ENCODE data around the gene NFAT5.
"Not testable (repeated sequence)": the region's sequence is repeated elsewhere in the genome, so short reads cannot be mapped to it uniquely, and the experiment has no call there.

Gene NFAT5

DNA sequence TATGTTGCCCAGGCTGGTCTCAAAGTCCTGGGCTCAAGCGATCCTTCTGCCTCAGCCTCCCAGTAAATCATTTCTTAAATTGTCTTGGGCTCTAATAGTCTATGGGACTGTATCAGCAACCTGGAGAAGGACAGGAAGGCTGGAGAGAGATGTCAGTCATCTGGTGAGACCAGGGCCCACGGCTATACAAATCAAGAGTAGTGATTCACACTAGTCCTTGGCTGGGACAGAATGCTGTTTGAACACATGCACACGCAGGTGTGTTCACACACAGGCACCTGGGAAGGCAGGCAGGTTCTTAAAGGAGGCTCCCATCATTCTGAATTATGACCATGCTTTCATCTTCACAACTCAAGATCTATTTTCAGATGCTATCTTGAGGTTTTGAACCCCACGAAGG is 146.5 kb downstream of the NFAT5 start:
- no peak for DNase-seq

DNA sequence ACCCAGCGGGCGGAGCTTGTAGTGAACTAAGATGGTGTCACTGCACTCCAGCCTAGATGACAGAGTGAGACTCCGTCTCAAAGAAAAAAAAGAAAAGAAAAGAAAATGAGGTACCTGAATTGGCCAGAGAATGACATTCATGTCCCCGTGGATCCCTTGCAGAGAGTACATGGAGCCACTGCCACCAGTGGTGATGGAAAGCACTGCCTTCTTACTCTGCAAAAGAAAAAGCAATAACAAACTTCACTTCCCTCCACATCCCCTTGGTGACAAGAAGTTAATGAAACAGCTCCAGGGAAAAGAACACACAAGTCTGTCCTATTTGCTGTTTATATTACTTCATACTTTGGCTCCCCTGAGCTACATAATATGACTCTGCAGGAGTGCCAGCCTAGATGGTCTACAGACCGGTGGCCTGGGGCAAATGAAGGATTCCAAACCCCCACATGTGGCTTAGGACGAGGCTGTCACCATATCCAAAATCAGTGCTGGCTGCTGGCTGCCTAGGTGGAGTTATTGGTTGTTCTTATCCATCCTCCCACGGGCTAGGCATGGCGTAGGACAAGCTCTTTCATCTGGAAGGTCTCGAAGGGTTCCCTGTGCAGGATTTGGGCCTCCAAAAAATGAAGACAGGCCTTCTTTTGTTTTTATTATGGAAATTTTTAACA is 147.3 kb downstream of the NFAT5 start:
- no peak for DNase-seq

DNA sequence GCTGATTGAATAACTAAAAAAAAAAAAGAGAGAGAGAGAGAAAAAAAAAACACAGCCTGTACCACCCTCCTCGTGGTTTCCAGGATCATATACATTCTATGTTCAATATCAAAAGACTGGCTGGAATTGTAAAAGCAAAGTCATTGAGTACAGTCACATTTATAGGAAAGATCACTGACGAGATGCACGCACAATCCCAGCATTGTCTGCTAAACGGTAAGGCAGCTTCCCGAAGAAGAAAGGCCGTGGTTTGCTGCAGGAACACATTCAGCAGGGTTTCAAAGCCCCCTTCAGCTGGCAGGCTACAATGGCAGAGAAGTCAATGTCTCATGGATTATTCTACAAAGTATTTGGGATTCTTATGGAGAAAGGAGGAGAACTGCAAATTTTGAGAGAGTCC is 151.3 kb downstream of the NFAT5 start:
- no peak for DNase-seq

DNA sequence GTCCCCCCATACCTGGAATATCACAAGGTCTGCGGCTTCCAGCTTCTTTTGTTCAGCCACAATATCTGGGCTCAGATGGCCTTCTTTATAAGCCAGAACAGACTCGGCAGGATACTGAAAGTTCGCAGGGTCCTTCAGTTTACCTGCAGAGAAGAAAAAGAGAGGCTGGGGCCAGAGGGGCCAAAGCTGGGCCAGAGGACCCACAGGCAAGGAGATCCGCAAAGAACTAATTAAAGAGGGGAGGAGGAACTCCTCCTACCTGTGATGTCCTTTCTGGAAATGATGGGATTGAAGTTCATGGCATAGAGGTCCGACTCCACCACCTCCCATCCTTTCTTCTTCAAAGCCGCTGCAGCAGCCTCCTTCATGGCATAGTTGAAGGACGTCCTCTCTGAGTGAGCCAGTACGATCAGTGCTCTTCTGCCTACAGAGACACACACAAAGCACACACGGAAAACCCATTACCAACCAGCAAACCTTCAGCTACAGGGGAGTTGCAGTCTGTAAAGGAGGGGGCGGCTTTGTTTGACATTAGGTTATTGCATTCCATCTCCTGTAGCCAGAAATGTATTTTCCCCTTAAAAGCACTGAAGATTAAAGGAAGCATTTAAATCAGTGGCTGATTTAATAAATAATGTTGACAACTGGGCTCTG is 152.5 kb downstream of the NFAT5 start:
- DNase-seq, result no peak

DNA sequence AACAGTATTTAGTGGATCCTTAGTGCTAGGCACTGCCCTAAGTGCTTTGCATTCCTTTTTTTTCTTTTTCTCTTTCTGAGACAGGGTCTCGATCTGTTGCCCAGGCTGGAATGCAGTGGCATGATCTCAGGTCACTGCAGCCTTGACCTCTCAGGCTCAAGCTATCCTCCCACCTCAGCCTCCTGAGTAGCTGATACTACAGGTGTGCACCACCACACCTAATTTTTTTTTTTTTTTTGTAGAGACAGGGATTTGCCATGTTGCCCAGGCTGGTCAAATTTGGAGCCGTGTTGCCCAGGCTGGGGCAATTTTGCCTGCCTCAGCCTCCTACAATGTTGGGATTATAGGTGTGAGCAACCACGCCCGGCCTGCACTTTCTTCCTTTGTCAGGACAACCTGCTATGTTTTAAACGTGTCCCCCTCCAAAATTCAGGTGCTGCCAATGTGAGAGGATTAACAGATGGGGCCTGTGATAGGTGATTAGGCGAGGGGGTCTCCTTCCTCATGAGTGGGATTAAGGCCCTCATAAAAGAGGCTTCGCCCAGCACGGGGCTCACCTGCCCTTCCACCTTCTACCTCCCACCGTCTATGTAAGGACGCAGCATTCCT is 155.2 kb downstream of the NFAT5 start:
- DNase-seq, result no peak

DNA sequence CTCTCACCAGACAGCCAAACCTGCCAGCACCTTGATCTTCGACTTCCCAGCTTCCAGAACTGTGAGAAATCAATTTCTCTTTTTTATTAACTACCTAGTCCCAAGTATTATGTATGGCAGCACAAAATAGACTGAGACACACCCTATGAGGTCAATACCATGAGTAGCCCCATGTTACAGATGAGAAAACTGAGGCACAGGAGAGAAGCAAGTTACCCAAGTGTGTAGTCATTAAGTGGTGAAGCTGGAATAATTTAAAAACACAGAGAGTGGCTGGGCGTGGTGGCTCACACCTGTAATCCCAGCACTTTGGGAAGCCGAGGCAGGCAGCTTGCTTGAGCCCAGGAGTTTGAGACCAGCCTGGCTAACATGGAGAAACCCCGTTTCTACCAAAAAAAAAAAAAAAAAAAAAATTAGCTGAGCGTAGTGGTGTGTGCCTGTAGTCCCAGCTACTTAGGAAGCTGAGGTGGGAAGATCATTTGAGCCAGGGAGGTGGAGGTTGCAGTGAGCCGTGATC is 155.7 kb downstream of the NFAT5 start:
- DNase-seq, result no peak

DNA sequence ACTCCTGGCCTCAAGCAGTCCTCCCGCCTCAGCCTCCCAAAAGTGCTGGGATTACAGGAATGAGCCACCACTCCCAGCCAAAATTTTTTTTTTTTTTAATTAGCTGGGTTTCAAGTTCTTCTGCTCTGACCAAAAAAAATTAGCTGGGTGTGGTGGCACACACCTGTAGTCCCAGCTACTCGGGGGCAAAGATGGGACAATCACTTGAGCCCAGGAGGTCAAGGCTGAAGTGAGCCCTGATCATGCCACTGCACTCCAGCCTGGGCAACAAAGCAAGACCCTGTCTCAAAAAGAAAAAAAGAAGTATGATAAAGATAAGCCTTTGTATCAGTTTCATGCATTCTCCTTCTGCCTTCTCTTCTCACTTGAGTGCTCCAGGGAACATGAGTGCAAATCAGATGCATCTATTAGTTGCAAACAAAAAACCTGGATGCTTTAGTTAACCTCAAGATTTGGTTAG is 158.7 kb downstream of the NFAT5 start:
- no peak for DNase-seq

DNA sequence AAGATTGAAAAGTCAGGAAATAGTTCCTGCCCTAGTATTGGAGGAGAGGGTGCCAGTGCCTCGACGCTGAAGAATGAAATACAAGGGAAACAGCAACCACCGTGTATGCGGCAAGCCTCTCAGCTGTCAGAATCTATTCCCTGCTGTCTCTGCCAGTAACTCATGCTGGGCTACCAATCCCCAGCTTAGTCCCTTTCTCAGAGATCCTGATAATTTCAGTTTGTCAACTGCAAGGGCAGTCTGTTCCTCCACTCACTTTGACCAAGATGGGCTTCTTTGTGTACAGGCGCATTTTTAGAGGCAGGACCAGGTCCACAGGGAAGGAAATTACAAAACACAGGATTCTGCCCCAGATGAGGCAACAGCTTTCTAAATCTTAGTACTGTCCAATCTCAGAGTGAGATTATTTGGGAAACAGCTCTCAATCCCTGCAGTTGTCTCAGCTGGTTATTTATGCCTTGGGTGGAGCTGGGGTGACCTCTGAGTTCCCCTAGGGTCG is 159.3 kb downstream of the NFAT5 start:
- DNase-seq, result no peak

DNA sequence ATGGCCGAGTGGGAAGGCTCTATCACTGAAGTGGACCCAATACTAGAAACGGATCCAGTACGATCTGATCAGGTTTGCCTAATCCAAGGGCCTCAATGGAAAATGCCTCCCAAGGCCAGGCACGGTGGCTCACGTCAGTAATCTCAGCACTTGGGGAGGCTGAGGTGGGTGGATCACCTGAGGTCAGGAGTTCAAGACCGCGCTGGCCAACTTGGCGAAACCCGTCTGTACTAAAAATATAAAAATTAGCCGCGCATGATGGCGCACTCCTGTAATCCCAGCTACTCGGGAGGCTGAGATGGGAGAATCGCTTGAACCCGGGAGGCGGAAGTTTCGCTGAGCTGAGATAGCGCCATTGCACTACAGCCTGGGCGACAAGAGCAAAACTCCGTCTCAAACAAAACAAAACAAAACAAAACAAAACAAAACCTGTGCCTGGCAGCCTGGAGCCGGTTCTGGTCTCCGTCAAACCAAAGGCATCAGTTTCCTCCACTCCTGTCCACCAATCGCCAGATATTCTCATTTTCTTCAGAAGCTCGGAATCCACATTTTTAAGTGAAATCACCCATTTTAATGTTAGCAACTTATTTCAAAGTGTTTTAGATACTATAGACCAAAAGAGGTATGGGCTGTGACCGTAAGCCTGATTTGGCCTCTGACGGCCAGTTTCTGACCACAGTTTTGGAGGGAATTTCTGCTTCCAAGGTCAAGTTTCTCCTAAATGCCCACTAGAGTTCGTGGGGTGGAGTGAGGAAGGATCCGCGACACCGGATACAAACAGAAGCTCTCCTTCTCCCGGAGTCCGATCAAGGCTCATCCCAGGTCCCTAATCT is 159.9 kb downstream of the NFAT5 start:
- no peak for DNase-seq

DNA sequence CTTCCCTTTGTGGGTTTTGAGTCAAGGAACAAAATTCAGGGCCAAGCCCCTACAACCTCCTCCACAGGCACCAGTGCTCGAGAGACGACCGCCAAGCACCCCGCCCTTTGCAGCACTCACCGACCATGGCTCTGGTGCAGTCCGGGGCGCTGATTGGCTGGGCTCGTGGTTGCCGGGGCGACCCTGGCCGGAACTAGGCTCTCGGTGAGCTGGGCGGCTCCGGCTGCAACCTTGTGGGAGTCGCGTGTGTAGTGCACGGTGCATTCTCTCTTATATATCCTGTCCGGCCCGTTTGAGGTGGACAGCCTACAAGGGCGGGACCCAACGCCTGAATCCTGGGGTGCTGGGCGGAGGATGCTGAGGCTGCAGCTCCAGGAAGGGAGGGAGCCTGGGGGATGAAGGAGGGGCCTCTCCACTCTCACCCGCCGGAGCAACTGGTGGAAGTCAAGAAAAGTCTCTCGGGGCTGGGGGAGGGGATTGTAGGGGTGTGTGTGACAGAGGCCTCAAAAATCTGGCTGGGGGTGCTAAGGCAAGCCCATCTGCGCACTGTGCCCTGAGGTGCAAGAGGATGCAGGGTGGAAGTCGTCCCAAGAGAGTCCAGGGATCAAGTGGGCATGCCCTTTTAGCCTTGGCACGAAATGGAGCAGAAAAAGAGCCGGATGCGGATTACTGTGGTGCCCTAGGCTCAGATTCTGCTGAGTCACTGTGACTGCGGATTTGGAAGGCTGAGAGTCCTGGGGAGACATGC is 160.7 kb downstream of the NFAT5 start, which contains the start of gene NQO1:
NQO1 (minus strand) TSS at position 248 of the 748 bp plus-strand sequence; CDS start at position 127, 121 bp downstream.
- DNase-seq, result peak; percentile 86

DNA sequence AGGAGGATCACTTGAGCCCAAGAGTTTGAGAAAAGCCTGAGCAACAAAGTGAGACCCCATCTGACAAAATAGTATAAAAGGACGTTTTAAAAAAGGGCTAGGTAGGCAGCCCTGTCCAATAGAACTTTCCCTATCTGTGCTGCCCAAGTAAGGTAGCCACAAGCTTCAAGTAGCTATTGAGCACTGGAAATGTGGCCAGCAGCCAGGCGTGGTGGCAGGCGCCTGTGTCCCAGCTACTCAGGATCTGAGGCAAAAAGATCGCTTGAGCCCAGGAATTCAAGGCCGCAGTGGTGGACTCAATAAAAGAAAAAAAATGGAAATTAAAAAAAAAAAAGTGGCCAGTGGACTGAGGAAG is 162.1 kb downstream of the NFAT5 start:
- no peak for DNase-seq

DNA sequence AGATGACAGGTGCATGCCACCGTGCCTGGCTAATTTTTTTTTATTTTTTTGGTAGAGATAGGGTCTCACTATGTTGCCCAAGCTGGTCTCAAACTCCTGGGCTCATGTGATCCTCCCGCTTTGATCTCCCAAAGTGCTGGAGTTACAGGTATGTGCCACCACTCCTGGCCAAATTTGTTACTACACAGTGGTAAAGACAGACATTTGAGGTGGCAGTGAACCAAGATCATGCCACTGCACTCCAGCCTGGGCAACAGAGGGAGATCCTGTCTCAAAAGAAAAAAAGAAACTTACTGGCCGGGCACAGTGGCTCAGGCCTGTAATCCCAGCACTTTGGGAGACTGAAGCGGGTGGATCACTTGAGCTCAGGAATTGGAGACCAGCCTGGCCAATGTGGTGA is 163.3 kb downstream of the NFAT5 start:
- DNase-seq, result not testable (repeated sequence)

DNA sequence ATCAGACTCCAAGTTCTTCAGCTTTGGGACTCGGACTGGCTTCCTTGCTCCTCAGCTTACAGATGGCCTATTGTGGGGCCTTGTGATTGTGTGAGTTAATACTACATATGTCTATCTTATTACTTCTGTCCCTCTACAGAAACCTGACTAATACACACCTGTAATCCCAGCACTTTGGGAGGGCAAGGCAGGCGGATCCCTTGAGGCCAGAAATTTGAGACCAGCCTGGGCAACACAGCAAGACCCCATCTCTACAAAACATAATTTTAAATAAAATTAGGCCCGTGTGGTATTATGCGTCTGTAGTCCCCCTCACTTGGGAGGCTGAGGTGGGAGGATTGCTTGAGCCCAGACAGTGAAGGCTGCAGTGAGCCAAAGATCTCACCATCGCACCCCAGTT is 165.5 kb downstream of the NFAT5 start:
- DNase-seq, result not testable (repeated sequence)

DNA sequence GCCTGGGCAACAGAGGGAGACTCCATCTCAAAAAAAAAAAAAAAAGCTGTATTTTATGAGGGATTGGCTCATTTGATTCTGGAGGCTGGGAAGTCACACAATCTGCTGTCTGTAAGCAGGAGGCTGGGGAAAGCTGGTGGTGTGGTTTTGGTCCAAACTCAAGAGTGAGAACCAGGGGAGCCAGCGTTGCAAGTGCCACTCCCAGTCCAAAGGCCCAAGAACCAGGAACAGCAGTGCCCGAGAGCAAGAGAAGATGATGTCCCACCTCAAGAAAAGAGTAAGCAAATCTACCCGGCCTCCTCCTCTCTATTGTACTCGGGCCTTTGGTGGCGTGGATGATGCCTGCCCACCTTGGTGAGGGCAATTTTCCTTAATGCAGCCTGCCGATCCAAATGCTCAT is 166.3 kb downstream of the NFAT5 start:
- no peak for DNase-seq

DNA sequence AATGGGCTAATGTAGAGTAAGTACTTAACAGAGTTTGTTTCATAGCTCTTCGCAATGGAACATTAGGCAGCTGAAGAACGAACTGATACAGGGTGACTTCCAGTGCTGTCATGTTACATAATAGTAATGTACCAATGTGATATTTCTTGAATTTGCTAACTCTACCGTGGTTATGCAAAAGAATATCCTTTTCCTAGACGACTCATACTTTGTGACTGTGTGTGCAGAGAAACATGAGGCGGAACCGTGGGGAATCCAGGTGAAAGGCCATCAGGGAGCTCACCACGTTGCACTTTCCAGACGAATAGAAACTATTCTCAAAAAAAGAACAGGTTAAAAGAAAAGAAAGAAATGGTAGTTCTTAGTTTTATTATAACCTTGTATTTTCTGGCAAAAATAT is 175.8 kb downstream of the NFAT5 start:
- no peak for DNase-seq

DNA sequence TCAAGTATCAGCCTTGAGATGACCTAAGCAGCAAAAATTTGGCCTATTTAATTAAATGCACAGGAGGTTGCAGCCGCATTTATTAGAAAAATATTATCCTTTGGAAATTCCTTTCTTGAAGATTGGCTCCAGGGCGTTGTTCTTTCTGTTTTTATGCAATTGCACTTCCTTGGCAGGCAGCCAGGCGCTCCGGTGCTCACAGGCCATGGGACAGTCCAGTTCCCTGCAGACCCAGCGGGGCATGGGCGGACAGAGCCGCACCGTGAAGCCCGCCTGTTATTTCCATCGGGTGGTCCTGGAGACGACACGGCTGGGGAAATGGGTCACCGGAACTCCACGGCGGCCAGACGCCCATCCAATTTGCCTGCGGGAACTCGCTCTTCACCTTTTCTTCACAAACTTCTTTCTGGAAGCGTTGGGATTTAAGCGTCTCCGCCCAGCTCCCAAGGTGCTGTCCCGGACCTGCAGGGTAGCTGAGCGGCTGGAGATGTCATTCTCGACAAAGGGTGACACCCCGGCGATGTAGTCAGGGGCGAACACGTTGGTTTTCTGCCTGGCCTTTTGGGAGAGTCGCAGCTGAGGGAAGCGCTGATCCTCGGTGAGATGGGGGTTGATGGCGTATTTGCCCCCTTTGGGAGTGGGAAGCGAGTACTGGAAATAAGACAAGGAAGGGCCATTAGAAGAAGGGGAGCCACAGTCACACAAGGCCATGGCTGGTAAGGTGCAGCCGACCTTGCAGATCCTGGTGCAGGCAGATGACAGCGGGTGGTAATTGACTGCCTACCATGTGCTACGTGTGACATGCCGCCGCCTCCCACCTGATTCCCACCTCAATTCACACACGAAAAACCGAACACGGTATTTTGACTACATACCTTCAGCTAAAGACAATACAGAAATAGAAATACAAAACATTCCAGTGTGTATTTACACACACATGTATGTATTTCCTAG is 176.5 kb downstream of the NFAT5 start:
- no peak for DNase-seq

DNA sequence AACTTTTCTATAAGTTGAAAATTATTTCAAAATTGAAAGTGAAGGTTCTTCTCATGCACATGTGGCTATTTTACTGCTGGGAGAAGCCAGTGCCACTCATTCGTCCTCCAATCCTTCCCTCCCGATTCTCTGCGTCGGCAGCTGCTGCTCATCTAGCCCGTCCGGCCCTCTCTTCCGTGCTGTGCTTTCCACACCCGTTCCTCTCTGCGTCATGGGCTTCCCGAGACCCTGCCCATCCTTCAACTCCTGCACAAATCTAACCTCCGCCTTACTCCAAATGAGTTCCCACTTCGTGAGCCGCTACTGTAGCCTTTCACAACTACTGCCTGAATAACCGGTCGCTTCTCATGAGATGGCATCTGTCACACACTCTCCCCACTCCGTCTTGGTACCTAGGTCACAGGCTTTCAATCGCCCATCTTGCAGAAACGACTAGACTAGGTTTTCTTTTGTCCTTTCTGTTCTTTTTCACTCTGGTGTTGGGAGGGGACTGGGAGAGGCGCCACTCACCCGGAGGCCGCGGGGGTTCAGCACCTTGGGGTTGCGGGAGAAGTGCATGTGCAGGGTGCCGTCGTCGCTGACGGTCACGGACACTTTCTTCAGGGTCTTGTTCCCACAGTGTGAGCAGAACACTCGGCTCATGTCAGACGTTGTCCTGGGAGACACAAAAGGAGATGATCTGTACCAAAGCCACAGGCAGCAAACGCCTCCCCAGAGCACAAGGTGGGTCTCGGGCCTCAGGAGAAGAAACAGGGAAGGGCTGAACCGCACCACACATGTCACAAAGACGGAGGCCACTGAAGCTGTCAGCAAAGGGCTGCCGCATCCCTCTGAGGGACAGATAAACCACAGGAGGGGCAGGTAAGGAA is 178.8 kb downstream of the NFAT5 start:
- no peak for DNase-seq

DNA sequence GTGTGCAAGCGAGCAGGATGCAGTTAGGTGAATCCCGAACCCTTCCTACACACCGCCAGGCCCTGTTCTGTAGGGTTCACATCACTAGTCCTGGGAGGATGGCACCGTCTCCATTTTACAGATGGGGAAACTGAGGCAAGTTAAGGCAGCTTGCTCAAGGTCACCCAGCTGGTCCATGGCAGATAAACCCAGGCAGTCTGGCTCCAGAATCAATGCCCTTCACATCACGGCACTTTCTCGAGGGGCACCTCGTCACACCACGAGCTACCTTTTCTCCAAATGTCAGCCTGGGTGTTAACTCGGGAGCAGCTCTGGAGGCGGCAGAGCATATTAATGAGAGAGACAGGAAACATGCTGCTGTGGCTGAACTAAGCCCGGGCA is 179.5 kb downstream of the NFAT5 start:
- no peak for DNase-seq

DNA sequence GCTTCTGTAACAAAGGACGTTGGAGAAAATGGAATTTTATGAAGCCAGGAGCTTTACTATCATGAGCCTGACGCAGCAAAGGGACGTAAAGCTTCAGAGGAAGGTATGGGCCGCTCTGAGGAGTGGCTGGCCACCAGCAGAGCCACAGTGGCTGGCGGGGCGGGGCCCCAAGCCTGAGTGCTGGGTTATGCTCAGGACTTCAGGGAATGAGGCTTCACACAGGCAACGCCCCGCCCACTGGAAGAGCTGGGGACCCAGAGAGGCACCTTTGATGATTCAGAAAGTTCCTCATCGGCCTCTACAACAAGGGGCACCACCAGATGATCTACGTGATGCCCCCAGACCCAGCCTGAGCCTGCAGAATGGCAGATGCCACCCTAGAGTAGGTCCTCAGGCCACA is 180.2 kb downstream of the NFAT5 start:
- no peak for DNase-seq

DNA sequence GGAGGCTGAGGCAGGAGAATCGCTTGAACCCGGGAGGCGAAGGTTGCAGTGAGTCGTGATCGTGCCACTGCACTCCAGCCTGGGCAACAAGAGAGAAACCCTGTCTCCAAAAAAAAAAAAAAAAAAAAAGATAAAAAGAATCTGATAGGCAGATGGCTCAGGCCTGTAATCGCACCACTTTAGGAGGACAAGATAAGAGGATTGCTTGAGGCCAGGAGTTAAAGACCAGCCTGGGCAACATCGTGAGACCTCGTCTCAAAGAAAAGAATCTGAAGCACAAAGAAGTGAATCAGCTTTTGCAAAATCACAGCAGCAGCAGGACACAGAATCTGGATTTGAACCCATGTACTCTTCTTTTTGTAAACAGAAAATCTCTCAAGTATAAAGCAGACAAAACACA is 181.3 kb downstream of the NFAT5 start:
- no peak for DNase-seq
